Cardiac septum (tissue), 1 donor: Measurements from ENCODE around the gene FAR2. TPM values are rescaled to one million over a fixed set of nuclear protein-coding genes. Genes with fewer than 3 reads are reported as not detected.

ENCODE experiments used
- DNase-seq: peaks from one replicate; pipeline ENCODE4 v3.0.0-alpha.2; 2020; ENCODE audit warnings: low spot score
- intact Hi-C: fragments of 100-400 bp; cut with DNase I; formaldehyde crosslinking; loops from one replicate; pipeline ENCODE4 v1.14.0; 2022
- total RNA-seq: library from RNA; stranded (reverse); fragmentation: NEBNext Ultra II Directional; extraction: Animal tissue kit (Norgen Biotek cat#: 25700); gene quantifications from one replicate; pipeline ENCODE4 v1.2.1, GENCODE V29; 2021
- donor health status: DM: no; HTN: no; CAD: no.

FAR2 gene
- total RNA-seq, 1 donor from 2014 or later: 3.3 TPM

GRCh38 chr12:29198901-29199300, 49.8 kb downstream of the FAR2 start:
- intact Hi-C loops: no loop called here
- no peak for DNase-seq

DNA sequence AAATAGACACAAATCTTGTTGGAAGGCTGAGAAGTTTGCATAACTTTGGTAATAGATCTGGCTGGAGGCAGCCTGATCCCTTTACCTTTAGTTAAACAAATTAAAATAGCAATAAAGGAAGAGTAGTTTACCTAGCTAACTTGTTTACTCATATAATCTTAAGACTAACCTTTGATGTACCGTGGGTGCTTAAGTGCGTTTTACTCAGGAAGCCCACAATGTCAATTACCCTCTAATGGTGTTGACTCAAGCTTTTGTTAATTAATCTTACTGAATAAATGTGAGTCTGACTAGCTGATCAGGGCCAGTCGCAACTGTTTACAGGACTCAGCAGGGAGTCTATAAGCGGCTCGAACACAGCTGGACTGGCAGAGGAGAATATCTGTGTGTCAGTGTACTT, 51.5 kb downstream of the FAR2 start:
- DNase-seq: no peak
- intact Hi-C loops: no loop called here

DNA sequence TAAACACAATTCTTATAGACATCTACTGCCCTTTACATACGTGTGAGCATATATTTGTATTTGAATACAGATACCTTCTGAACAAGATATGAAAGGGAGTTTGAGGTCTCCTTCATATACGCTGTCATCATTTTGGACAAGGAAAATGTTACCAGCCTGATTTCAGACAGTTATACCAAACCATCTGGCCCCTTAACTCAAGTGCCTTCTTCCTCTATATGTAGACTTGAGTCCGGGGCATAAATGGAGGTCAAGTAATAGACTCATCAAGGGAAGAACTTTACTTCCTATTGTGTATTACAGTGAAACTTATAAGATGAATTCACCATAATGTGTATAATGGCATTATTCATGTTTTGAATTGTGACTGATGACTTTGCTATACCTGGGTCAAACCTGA, 52.2 kb downstream of the FAR2 start:
- DNase-seq: no peak
- intact Hi-C loops: no loop called here

GRCh38 chr12:29201746-29202145, 52.7 kb downstream of the FAR2 start:
- intact Hi-C loops: no loop called here
- DNase-seq: no peak

GRCh38 chr12:29204521-29204920, 55.4 kb downstream of the FAR2 start:
- intact Hi-C loops: no loop called here
- no peak for DNase-seq

GRCh38 chr12:29207120-29207519, 58.0 kb downstream of the FAR2 start:
- intact Hi-C loops: no loop called here
- no peak for DNase-seq

- no peak for DNase-seq
- intact Hi-C loops: no loop called here
Observed at GRCh38 chr12:29208060-29208459, 59.0 kb downstream of the FAR2 start.

DNA sequence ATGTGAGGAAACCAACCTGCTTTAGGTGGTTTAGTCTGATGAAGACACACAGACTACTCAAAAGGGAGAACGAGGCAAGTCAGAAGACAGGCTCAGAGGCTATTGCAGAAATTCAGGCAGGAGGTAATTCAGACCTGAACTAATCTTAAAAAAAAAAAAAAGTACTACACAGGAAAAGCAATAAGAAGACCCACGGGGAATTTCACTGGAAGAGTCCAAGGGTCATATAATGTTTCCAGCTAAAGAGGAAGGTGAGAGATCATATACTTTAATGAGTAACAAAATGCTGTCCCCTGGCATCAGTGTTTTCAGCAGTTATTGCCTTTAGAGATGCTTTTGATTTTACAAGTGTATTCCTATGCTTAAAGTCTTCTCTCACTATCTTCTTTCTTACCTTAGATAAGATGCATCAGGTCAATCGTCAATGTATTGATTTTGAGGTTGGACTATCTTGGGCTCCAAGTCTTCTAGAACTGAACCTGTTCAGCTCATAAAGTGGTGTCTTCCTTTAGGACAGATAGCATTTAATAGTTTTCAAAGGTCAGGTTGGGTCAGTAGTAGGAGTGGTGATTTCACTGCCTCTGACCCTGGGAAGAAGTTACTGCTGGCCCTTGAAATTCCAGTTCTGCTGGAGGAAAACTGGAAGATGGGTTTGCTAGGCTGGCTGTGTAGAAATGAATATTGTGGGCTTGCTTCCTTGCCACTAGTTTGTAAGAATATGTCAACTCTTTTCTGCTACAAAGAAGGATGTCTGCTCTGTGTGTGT, 60.0 kb downstream of the FAR2 start:
- no peak for DNase-seq
- intact Hi-C loops: no loop called here

DNA sequence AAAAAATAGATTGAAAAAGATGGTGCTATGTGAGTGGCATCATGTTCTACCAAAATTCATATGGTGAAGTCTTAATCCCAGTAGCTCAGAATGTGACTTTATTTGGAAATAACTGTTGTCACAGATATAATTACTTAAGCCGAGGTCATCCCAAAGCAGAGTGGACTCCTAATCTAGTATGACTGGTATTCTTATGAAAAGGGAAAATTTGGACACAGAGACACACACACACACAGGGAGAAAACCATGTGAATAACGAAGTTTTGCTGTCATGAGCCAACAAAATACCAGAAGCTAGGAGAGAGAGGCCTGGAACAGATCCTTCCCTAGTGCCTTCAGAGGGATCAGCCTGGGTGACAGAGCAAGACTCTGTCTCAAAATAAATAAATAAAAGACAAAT, 62.6 kb downstream of the FAR2 start:
- no peak for DNase-seq
- intact Hi-C loops: no loop called here

- intact Hi-C loops: no loop called here
- no peak for DNase-seq
Observed at GRCh38 chr12:29212682-29213403, 63.8 kb downstream of the FAR2 start.

GRCh38 chr12:29216266-29216665, 67.2 kb downstream of the FAR2 start:
- DNase-seq: no peak
- intact Hi-C loops: loop anchor here (2.0 kb wide), 1 partner anchor 63 kb away; no protein-coding TSS in a partner anchor

DNA sequence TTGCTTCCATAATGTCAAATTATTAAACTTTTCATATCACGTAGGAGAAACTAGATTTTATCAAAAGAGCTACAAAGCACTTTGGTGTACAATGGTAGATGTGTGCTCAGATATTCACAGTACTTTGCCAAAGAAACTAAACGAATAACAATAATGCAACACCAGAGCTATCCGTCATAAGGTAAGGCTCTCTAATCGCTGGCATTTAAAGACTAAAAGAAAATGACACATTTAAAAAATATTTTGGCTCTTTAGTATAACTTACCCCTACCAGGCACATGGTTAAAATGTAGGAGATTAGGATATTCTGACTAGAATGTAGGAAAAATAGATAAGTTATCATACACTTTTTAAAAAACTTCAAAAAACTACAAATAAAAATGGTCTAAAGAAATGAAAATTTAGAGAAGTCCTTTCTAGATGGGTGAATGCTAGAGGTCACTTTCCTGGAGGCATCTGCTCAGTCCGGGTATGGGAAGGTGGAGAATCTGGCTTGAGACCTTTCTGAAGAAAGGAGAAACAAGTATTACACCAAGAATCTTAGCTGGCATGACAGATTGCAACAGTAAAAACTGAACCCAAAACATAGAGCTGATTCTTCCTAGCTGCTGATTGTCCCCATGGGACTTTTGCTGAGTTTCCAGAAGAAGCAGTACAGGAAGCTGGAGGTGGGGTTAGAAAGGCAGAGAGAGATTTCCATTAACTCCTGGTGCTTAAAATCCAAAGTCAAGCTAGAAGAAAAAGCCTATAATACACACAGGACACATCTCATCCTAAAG, 67.9 kb downstream of the FAR2 start:
- DNase-seq: no peak
- intact Hi-C loops: loop anchor here (2.0 kb wide), 1 partner anchor 64 kb away; no protein-coding TSS in a partner anchor

GRCh38 chr12:29220632-29221336, 71.7 kb downstream of the FAR2 start:
- intact Hi-C loops: no loop called here
- DNase-seq: no peak

- intact Hi-C loops: no loop called here
- no peak for DNase-seq
Observed at GRCh38 chr12:29222200-29222599, 73.1 kb downstream of the FAR2 start.

DNA sequence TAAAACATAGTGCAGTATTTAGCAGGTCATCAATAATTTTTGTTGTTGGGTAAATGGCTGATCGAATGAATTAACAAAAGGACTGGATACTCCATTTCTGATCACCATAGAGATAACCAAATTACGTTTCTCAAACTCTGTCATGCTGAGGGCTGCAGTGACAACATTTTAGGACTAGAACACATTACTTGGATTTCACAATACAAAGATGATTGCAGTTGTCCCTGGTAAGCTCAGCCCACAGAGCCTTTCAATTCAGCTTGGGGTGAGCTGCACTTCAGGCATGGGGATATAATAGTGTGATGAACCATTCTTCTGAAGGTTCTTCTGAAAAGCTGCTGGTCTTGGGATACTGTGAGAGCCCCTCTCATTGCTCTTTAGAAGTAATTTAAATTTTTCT, 74.3 kb downstream of the FAR2 start:
- intact Hi-C loops: no loop called here
- no peak for DNase-seq

DNA sequence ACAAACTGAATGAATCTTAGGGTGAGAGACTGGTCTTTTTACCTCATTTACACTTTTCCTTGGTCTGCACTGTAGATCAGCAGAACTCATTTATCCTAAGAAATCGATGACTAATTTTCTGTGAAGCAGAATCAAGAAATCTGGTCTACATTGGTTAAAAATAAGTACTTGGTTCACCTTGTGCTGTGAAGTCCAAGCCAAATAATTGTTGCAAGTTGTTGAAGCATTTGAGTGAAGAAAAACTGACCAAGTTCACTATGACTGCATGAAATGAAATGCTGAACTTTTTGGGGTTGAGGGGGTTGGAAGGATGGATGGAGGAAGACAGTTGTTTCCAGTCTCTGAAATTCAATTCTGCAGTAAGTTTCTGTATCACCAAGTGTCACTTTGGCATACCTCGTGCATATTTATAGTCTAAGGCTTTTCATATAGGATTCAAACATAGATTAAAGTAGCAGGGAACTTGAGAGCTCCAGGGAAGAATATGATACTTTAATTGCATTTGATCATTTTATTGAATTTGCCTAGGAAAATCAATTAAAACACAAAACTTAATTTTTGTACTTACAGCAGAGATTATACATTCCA, 75.0 kb downstream of the FAR2 start:
- no peak for DNase-seq
- intact Hi-C loops: no loop called here

DNA sequence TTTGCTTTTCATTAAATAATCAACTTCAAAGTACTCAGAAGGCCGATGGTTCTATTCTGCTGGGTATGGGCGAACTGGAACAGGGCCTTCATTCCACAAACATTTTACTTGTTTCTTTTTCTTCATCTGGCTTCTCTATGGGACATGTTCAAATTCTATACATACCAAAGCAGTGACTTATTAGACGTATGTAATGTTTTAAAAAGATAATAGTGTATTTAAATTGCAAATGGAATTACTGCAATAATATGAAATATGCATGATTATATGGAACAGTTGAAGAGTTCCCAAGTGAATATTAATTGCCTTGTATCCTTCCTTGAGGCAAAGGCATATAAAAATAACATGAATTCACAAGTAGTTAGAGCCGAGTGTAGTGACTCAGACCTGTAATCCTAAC, 75.5 kb downstream of the FAR2 start:
- DNase-seq: no peak
- intact Hi-C loops: no loop called here

- intact Hi-C loops: no loop called here
Observed at GRCh38 chr12:29225834-29226233, 76.8 kb downstream of the FAR2 start.

DNA sequence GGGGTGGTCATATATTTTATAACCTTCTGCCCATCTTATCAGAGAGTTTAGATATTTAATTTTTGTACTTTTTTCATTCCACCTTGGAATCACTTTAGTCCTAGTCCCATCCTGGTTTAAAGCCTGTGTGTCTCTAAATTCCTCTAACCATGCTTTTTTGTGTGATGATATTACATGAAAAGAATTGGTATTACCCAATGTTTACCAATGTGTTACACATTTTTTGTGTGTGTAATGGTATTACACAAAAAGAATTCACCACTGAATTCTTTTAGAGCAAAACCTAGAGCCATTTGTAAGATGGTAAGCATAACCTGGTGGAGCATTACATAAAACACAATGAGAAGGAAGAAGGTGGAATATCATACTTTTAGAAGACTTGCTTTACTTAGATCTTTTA, 77.5 kb downstream of the FAR2 start:
- intact Hi-C loops: no loop called here
- DNase-seq: no peak

More at GRCh38 chr12:29225834-29226233, 76.8 kb downstream of the FAR2 start:
- no peak for DNase-seq
